Islet of Langerhans (tissue), 1 donor: ENCODE measurements around the gene EHD3.
"Not testable (repeated sequence)": the region's sequence is repeated elsewhere in the genome, so short reads cannot be mapped to it uniquely, and the experiment has no call there.

ENCODE experiments used
- FAIRE-seq: peaks from one replicate; lab custom pipeline; 2011; peaks lifted over from hg19 to GRCh38; lab: Jason Lieb, UNC

Gene EHD3

DNA sequence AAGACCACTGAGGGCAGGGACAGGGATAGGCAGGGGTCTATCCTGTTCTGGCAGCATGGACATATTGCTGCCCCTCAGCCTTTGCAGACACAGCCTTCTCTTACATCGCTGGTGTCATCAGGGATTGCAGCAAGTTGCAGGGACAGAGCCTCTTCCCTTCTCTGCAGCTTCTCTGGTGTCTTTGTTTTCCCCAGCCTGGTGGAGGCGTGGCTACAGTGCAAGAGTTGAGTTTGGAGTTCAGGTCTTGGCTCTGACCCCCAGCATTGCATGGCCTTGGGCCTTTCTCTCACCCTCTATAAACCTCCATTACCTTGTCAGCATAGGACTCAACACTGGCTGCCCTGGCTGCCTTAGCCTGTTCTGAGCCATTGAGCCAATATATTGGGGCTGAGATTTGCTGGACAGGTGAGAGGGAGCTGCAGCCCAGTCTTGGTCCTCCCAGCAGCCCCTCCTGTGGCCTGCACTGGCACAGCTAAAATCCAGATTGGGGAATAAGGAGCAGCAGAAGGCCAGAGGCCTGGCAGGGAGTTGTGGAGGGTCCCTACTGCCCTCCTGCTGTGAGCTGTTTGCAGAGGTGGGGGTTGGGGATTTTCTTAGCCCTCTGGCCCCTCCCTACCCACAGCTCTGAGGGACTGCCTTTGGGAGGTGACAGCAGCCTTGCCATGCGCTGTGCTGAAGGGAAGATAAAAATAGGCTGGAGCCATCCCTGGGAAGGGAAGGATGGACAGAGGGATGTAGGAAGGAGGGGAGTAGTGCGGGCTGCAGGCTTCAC is 22.8 kb downstream of the EHD3 start:
- FAIRE-seq: no peak

- no peak for FAIRE-seq
Observed at GRCh38 chr2:31258351-31258750, 24.4 kb downstream of the EHD3 start.

- no peak for FAIRE-seq
Observed at GRCh38 chr2:31259075-31259474, 25.1 kb downstream of the EHD3 start.

GRCh38 chr2:31260870-31261269 is 26.9 kb downstream of the EHD3 start:
- no peak for FAIRE-seq

DNA sequence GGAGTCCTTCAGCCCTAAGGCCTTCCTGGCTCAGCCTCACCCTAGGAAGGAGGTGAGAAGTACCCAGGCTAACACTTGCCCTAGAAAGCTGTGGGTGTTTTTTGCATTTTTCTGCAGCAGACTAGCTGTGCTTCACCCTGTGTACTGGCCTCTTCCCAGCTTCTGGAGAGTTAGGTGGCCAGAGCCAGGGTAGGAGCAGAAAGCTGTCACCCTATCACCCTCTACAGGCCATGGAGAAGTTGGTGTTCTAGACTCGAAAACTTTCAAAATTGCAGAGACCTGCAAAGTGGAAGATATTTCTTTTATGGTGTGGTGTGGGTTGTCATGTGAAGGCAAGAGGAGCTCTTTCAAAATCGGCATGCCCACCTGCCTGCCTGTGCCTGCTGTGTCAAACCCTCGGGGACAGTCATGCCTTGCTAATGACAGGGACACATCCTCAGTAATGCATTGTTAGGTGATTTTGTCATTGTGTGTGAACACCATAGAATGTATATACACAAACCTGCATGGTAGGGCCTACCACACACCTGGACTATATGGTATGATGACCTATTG is 29.8 kb downstream of the EHD3 start:
- FAIRE-seq: no peak

- no peak for FAIRE-seq
Observed at GRCh38 chr2:31265234-31265633, 31.3 kb downstream of the EHD3 start.

GRCh38 chr2:31266804-31267203 is 32.9 kb downstream of the EHD3 start:
- no peak for FAIRE-seq

GRCh38 chr2:31267437-31268120 is 33.6 kb downstream of the EHD3 start:
- FAIRE-seq: no peak

DNA sequence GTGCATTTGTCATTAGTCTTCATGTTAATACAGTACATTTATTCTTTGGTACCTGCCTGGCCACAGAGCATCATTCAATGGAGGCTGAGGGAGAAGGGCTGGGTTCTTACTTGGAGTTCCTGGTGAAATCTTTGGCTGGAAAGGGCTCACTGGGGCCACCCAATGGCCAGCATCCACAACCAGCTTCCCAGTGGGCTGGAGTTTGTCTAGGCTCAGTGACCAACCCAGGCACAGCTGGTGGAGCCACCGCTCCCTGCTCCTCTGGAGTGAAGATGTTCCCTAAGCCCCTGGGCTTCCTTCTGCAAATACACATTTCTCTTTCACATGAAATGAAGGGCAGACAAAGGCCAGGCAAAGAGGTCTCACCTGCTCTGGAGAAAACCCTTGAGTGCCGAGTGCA is 34.4 kb downstream of the EHD3 start:
- no peak for FAIRE-seq

DNA sequence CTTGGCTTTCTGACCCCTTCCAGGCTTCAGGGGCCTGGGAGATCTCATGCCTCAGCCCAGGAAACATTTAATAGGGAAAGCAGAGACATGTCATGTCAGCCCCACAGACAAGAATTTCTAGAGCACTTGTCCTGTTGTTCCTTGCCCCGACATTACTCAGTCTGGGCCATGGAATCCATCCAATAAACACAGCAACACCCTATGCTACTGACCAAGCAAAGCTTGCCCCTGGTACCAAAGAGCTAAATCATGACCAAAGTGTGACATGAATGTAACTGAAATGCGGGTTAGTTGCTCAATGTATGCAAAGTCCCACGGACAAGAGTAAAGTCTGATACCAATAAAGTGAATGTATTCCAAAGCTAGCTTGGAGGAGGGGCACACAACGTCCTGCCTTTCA is 35.1 kb downstream of the EHD3 start:
- FAIRE-seq: no peak

GRCh38 chr2:31270131-31270530 is 36.2 kb downstream of the EHD3 start:
- no peak for FAIRE-seq

DNA sequence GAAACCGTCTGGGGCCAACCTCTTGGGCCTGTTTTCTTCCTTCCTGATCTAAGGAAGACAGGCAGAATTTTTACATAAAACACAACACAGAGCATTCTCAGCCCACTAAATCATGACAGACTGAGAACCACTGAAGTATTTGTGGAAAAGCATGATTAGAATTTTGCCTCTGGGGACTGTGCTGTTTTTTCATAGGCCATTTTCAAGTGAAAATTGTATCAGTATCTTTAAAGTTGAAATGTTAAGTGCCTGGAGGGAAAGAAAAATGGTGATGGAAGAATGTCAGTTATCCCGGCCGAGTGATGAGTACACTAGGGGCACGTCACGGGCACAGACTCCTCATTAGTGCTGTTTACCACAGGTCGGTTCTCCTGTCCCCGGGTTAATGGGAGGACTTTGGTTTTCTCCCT is 36.9 kb downstream of the EHD3 start:
- no peak for FAIRE-seq

GRCh38 chr2:31271851-31272267 is 37.9 kb downstream of the EHD3 start:
- no peak for FAIRE-seq

- FAIRE-seq: no peak
Observed at GRCh38 chr2:31274401-31275075, 40.6 kb downstream of the EHD3 start.

GRCh38 chr2:31275976-31276375 is 42.0 kb downstream of the EHD3 start:
- FAIRE-seq: no peak

- FAIRE-seq: no peak
Observed at GRCh38 chr2:31277621-31278020, 43.7 kb downstream of the EHD3 start.

DNA sequence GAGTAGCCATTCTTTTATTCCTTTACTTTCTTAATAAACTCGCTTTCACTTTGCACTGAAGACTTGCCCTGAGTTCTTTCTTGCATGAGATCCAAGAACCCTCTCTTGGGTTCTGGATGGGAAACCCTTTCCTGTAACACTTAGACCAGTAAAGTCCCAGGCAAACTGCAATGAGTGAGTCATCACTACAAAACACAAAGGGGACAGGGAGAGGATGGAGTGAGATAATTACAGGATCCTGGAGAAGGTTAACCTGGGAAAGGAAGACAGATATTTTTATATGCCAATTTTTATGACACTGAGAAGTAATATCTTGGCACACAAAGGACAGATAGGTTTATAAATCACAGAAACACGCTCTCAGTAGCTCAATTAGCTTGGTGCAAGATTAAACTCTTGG is 48.7 kb downstream of the EHD3 start:
- FAIRE-seq: no peak

- not testable (repeated sequence) for FAIRE-seq
Observed at GRCh38 chr2:31283193-31283919, 49.4 kb downstream of the EHD3 start.

DNA sequence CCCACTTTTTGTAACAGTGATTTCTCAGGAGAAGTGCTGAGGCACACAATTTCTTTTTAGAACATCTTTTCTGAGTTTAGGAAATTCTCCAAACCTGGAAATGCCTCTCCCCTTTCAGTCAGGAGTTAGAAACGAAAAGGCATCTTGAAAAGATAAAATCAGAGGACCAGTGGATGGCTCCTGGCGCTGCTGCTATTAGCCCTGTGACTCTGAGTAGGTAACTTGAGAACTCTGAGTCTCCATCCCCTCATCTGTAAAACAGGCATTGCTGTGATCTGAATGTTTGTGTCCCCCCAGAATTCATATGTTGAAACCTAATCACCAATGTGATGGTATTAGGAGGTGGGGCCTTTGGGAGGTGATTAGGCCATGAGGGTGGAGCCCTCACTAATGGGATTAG is 50.2 kb downstream of the EHD3 start:
- no peak for FAIRE-seq

- no peak for FAIRE-seq
Observed at GRCh38 chr2:31286230-31286629, 52.3 kb downstream of the EHD3 start.

DNA sequence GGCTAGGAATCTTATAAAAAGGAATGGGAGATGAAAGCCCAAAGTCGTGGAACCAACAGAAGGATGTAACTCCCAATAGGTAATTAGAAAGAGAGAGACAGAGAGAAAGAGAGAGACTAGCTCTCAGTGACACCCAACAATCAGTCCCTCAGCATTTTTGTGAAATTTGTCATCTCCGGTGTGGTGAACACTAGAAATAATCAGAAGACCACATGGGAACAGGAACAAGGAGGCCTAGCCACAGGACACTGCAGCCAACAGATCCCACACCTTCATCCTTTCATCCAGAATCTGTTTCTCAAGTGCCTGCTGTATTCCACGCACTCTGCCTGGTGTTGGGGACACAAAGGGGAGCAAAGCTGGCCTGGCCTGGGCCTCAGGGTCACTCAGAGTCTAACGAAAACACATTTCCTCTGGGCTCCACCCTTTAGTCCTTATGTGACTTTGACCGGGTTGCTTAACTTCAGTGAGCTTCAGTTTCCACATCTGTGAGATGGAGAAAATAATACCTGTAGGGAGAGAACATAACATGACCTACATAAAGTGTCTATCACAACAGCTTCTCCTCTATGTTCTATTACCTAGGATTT is 53.1 kb downstream of the EHD3 start:
- no peak for FAIRE-seq

- FAIRE-seq: no peak
Observed at GRCh38 chr2:31287654-31288053, 53.7 kb downstream of the EHD3 start.
